CD4-positive, alpha-beta memory T cell (primary cell): ENCODE data around the gene MIOX. TPM values are rescaled to one million over a fixed set of nuclear protein-coding genes. Genes with fewer than 3 reads are reported as not detected.

Source experiments
- CTCF ChIA-PET: fragments of 350-600 bp; sonication (Branson Sonifier 250); formaldehyde crosslinking; loops from one replicate; lab custom pipeline; 2021; ENCODE audit warnings: inconsistent platforms; ENCODE audit not compliant: partially characterized antibody; lab: Charles Lee
- POLR2A ChIA-PET: fragments of 350-600 bp; sonication (Branson Sonifier 250); formaldehyde crosslinking; loops from one replicate; lab custom pipeline; 2021; ENCODE audit not compliant: partially characterized antibody; lab: Charles Lee
- DNase-seq, 5 donors: peaks; one replicate each; pipeline versions ENCODE4 v3.0.0 to v3.0.0-alpha.2; 2020 to 2022; ENCODE audit warnings: mixed read lengths in 1 of 5
- H3K27ac ChIP-seq: one replicate; pipeline ENCODE4 v1.7.0; 2013; ENCODE audit warnings: low read depth, low read length
- H3K27me3 ChIP-seq: 2 replicates; pipeline ENCODE4 v1.7.0; 2013; ENCODE audit warnings: mild to moderate bottlenecking, low read length, moderate library complexity; ENCODE audit not compliant: insufficient read depth
- H3K36me3 ChIP-seq: 2 replicates; pipeline ENCODE4 v1.7.0; 2013; ENCODE audit warnings: mild to moderate bottlenecking, low read length, moderate library complexity; ENCODE audit not compliant: insufficient read depth
- H3K4me1 ChIP-seq: 2 replicates; pipeline ENCODE4 v1.7.0; 2013; ENCODE audit warnings: mild to moderate bottlenecking, low read length, moderate library complexity; ENCODE audit not compliant: insufficient read depth
- H3K4me3 ChIP-seq, 2 donors: one replicate each; pipeline ENCODE4 v1.7.0; 2013; ENCODE audit warnings: low read length in 2 of 2, mild to moderate bottlenecking in 1 of 2
- H3K9me3 ChIP-seq, 2 donors: one replicate each; pipeline ENCODE4 v1.7.0; 2013; ENCODE audit warnings: low read length in 2 of 2, control low read depth in 1 of 2; ENCODE audit not compliant: control insufficient read depth in 1 of 2
- H3K27ac Mint-ChIP-seq, 7 donors: one replicate each; pipeline ENCODE4 v1.8.0; 2020 to 2021; ENCODE audit warnings: mixed read lengths in 7 of 7, mild to moderate bottlenecking in 6 of 7, inconsistent platforms in 3 of 7, moderate library complexity in 3 of 7
- H3K27me3 Mint-ChIP-seq, 2 donors: one replicate each; pipeline ENCODE4 v1.8.0; 2020 to 2021; ENCODE audit warnings: mixed read lengths in 2 of 2
- H3K36me3 Mint-ChIP-seq, 2 donors: one replicate each; pipeline ENCODE4 v1.8.0; 2020 to 2021; ENCODE audit warnings: mixed read lengths in 2 of 2, inconsistent platforms in 1 of 2, mild to moderate bottlenecking in 1 of 2
- H3K4me1 Mint-ChIP-seq, 4 donors: one replicate each; pipeline ENCODE4 v1.8.0; 2020 to 2021; ENCODE audit warnings: mixed read lengths in 4 of 4, mild to moderate bottlenecking in 1 of 4
- H3K4me3 Mint-ChIP-seq, 8 donors: one replicate each; pipeline ENCODE4 v1.8.0; 2020 to 2021; ENCODE audit warnings: mixed read lengths in 8 of 8, mild to moderate bottlenecking in 7 of 8, moderate library complexity in 6 of 8, inconsistent platforms in 3 of 8
- H3K9me3 Mint-ChIP-seq, 8 donors: one replicate each; pipeline ENCODE4 v1.8.0; 2020 to 2021; ENCODE audit warnings: mixed read lengths in 8 of 8, mild to moderate bottlenecking in 5 of 8, inconsistent platforms in 3 of 8, moderate library complexity in 1 of 8
- intact Hi-C: fragments of 100-400 bp; cut with micrococcal nuclease; formaldehyde crosslinking; loops from one replicate; pipeline ENCODE4 v1.15.1; 2023
- polyA plus RNA-seq, 2 donors: library from polyadenylated mRNA; unstranded; fragments of 300-500 nt; fragmentation: Illumina TruSeq; gene quantifications; one replicate each; pipeline ENCODE4 v1.2.3, GENCODE V29; 2021
- total RNA-seq, 2 experiments: library from RNA; stranded (reverse); gene quantifications; one replicate each; pipeline ENCODE4 v1.2.3, GENCODE V29; 2021

Gene MIOX
- total RNA-seq = not detected
- polyA plus RNA-seq = not detected

DNA sequence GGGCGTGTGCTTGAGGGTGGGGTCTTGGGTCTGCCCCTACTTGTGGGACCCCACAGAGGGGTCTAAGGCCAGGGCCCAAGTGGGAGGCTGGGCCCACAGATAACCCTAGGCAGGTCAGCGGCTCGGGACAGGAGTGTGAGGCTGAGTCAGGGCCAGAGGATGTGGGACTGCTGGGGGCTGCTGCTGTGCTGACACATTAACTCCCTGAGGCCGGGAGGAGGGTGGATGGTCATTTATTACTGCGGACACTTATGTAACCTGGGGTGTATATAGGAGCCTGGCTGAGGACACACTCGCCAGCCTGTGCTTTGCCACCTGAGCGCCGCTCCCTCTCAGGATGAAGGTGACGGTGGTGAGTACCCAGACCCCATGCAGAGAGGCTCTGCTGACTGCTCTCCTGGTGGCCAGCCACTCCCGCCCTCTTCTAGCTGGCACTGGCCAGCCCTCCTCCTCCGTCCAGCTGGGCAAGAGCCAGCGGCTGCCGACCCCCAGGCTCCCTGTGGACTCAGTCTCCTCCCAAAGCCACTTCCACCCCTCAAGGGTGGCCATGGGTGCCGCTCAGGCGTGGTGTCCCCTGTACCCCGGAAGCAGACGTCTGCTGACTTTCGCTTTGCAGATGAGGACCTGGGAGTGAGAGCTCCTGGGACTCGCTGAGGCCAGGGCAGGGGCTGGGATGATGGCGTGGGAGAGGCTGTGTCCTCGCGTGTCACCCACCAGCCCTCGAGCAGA is at the start of gene MIOX:
TSS of gene MIOX (plus strand) at position 299 of the 729 bp plus-strand sequence. CDS start at position 338, 39 bp downstream.
- Mint-ChIP-seq H3K4me3 (no peak within 1 kb of the TSS), H3K27ac (peak within 1 kb of the TSS in 2 of 7 donors; percentile 4 to 30), H3K4me1 (peaks cover 5 to 13% (median 6%) of the 10 kb centered on the region in 4 donors), H3K27me3 (no peaks in the 10 kb centered on the region), H3K9me3 (no peaks in the 10 kb centered on the region), H3K36me3 (no peaks in the 10 kb centered on the region)
- ChIA-PET CTCF (interaction anchor here (0.8 to 2.2 kb wide), 2 partner anchors 8 to 11 kb away, joined by 3 to 8 read pairs; no protein-coding TSS in a partner anchor), POLR2A (no interaction called here)
- Histone ChIP-seq H3K27ac (no peak within 1 kb of the TSS), H3K9me3 (no peaks in the 10 kb centered on the region), H3K36me3 (no peaks in the 10 kb centered on the region), H3K4me1 (peaks cover 15% of the 10 kb centered on the region), H3K4me3 (no peak within 1 kb of the TSS), H3K27me3 (no peaks in the 10 kb centered on the region)
- DNase-seq = no peak
- intact Hi-C loops = no loop called here

DNA sequence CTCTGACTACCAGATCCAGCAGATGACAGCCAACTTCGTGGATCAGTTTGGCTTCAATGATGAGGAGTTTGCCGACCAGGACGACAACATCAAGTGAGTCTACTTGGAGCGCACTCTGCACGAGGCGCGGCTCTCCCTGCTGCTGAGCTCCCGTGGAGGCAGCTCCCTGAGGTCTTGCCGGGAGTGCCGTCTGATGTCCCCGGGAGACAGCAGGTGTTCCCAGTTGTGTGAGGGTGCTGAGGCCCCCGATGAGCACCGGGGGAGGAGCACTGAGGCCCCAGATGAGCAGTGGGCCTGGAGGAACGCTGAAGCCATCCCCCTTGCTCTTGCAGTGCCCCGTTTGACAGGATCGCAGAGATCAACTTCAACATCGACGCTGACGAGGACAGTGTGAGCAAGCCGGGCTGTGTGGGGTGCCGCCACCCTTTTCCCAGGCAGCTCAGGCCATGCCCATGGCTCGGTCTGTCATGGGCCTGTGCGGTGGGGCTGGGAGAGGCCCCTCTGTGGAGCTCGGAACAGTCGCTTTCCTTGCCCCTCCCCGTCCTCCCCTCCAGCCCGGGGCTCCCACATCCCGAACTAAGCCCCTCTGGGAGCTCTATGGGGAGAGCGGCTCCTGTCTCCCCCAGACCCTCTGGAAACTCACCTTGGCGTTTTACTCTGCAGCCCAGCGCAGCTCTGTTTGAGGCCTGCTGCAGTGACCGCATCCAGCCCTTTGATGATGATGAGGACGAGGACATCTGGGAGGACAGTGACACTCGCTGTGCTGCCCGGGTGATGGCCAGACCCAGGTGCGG is 49.0 kb upstream of the MIOX start:
- POLR2A ChIA-PET = interaction anchor here (1.1 to 1.2 kb wide), 2 partner anchors 8 to 88 kb away, joined by 3 read pairs; no protein-coding TSS in a partner anchor
- Histone ChIP-seq H3K36me3 (peaks cover 21% of the 10 kb centered on the region), H3K4me3 (no peak overlapping the region), H3K27me3 (no peaks in the 10 kb centered on the region), H3K4me1 (no peaks in the 10 kb centered on the region), H3K27ac (no peak overlapping the region), H3K9me3 (no peaks in the 10 kb centered on the region)
- Mint-ChIP-seq H3K9me3 (peaks cover 0 to 2% (median 0%) of the 10 kb centered on the region in 8 donors), H3K4me3 (no peak overlapping the region), H3K27ac (no peak overlapping the region), H3K27me3 (no peaks in the 10 kb centered on the region), H3K4me1 (peaks cover 0 to 3% (median 0%) of the 10 kb centered on the region in 4 donors), H3K36me3 (peaks cover 8 to 22% of the 10 kb centered on the region in 2 donors)
- CTCF ChIA-PET = no interaction called here
- intact Hi-C loops = no loop called here
- DNase-seq = no peak

DNA sequence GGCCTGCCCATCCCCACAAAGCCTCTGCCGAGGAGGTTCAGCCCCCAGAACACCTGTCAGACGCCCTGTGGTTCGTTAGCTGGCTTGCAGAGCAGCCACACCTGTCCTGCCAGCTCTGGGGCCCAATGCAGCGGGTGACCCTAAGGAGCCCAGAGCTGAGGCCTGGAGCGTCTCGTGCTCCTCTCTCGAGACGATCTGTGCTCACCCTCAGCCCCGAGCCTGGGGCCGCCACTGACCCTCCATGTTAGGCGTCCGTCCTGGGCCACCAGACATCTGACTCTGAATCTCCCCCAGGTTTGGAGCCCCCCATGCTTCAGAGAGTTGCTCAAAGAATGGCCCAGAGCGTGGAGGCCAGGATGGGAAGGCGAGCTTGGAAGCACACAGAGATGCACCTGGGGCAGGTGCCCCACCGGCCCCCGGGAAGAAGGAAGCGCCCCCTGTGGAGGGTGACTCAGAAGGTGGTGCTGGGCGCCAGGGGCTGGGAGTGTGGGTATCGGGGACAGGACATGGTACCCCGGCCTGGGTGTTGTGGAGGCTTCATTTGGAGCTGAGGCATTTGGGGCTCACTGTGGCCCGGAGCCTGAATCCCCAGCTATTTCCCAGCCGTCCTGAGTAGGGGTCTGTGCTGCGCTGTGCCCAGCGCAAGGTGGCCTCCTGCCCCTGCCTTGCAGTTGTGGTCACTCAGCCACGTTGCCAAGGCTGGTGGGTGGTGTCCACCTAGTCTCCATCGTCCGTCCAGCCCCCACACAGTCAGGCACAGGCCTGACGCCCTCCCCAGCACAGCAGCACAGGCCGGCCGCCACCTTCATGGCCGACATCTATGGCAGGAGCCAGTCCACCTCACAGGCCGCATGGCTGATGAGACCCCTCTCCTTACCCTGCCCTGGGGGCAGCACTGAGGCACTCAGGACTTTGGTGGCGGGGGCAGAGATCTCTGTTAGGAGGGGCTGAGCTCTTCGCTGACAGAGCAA is 48.1 kb upstream of the MIOX start:
- peaks cover 0 to 2% (median 0%) of the 10 kb centered on the region in 8 donors for H3K9me3 Mint-ChIP-seq
- intact Hi-C loops = no loop called here
- H3K9me3 ChIP-seq = no peaks in the 10 kb centered on the region
- peaks cover 21% of the 10 kb centered on the region for H3K36me3 ChIP-seq
- POLR2A ChIA-PET = interaction anchor here (1.0 to 1.1 kb wide), 2 partner anchors 12 to 88 kb away, joined by 3 to 4 read pairs; no protein-coding TSS in a partner anchor
- no peaks in the 10 kb centered on the region for H3K27me3 ChIP-seq
- no peak overlapping the region for H3K4me3 ChIP-seq
- CTCF ChIA-PET = interaction anchor here (1.8 kb wide), 1 partner anchor 59 kb away, joined by 6 read pairs; no protein-coding TSS in a partner anchor
- H3K4me1 Mint-ChIP-seq = peaks cover 0 to 3% (median 1%) of the 10 kb centered on the region in 4 donors
- no peaks in the 10 kb centered on the region for H3K27me3 Mint-ChIP-seq
- H3K4me3 Mint-ChIP-seq = peak overlapping the region in 1 of 8 donors; percentile 29
- H3K27ac Mint-ChIP-seq = peak overlapping the region in 3 of 7 donors; percentile 30 to 48 (median 41)
- DNase-seq = peak in 1 of 5 donors; percentile 32
- H3K4me1 ChIP-seq = no peaks in the 10 kb centered on the region
- peaks cover 8 to 24% of the 10 kb centered on the region in 2 donors for H3K36me3 Mint-ChIP-seq
- no peak overlapping the region for H3K27ac ChIP-seq

DNA sequence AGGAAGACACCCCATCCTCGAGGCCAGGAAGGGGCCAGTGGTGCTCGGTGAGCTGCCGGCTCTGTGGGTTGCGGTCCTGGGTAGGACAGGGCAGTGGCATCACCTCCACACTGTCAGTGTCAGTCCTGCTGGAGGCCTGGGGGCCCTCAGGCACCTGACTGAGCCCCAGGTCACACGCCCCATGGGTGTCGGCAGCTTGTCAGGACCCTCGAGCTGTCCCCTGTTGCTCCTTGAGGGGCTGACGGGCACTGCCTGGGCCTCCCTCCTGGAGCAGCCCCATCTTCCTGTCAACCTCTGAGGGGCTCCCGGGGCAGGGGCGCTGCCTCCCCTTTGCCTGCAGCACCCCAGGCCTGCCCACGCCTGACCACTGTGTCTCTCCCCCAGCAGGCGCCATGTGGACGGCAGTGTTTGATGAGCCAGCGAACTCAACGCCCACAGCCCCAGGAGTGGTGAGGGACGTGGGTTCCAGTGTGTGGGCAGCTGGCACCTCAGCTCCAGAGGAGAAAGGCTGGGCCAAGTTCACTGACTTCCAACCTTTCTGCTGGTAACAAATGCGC is 47.3 kb upstream of the MIOX start:
- Mint-ChIP-seq H3K9me3 (peaks cover 0 to 2% (median 0%) of the 10 kb centered on the region in 8 donors), H3K4me1 (peaks cover 0 to 3% (median 1%) of the 10 kb centered on the region in 4 donors), H3K27me3 (no peaks in the 10 kb centered on the region), H3K36me3 (peaks cover 8 to 24% of the 10 kb centered on the region in 2 donors), H3K4me3 (no peak overlapping the region), H3K27ac (peak overlapping the region in 1 of 7 donors; percentile 31)
- DNase-seq = no peak
- Histone ChIP-seq H3K9me3 (no peaks in the 10 kb centered on the region), H3K4me1 (no peaks in the 10 kb centered on the region), H3K27ac (no peak overlapping the region), H3K36me3 (peaks cover 21% of the 10 kb centered on the region), H3K4me3 (no peak overlapping the region), H3K27me3 (no peaks in the 10 kb centered on the region)
- intact Hi-C loops = no loop called here
- ChIA-PET CTCF (interaction anchor here (1.8 kb wide), 1 partner anchor 59 kb away, joined by 6 read pairs; no protein-coding TSS in a partner anchor), POLR2A (interaction anchor here (0.6 to 1.2 kb wide), 5 partner anchors 9 to 86 kb away, joined by 3 to 5 read pairs (median 4); partner anchors contain the start of gene LMF2)

DNA sequence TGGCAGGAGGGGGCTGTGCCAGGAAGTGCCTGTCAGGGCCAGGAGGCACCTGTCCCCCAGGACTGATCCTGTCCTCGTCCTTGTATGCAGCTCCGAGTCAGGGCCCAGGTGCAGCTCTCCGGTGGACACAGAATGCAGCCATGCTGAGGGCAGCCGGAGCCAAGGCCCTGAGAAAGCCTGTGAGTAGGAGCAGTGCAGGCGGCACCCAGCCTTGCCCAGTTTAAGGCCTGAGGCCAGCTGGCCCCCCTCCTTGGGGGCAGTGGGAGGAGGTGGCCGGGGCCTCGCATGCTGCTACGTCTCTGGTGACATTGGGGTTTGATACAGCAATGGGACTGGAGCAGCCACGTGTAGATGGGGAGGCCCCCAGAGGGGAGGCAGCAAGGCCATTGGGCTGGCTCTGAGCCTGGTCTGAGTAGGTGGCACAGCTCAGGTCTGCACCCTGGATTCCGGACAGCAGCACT is 46.8 kb upstream of the MIOX start:
- peak overlapping the region in 1 of 7 donors; percentile 31 for H3K27ac Mint-ChIP-seq
- no peak for DNase-seq
- Histone ChIP-seq H3K4me3 (no peak overlapping the region), H3K27ac (no peak overlapping the region), H3K4me1 (peaks cover 5% of the 10 kb centered on the region), H3K27me3 (no peaks in the 10 kb centered on the region), H3K36me3 (peaks cover 21% of the 10 kb centered on the region), H3K9me3 (no peaks in the 10 kb centered on the region)
- peaks cover 0 to 2% (median 0%) of the 10 kb centered on the region in 8 donors for H3K9me3 Mint-ChIP-seq
- peaks cover 0 to 6% (median 1%) of the 10 kb centered on the region in 4 donors for H3K4me1 Mint-ChIP-seq
- CTCF ChIA-PET = interaction anchor here (1.8 kb wide), 1 partner anchor 58 kb away, joined by 6 read pairs; no protein-coding TSS in a partner anchor
- H3K27me3 Mint-ChIP-seq = no peaks in the 10 kb centered on the region
- peaks cover 6 to 24% of the 10 kb centered on the region in 2 donors for H3K36me3 Mint-ChIP-seq
- no peak overlapping the region for H3K4me3 Mint-ChIP-seq
- intact Hi-C loops = loop anchor here (10.0 kb wide), 1 partner anchor 55 kb away; no protein-coding TSS in a partner anchor
- POLR2A ChIA-PET = interaction anchor here (0.6 to 1.2 kb wide), 6 partner anchors 8 to 198 kb away, joined by 3 to 5 read pairs (median 3); partner anchors contain the start of gene LMF2
